Measurements from ENCODE around the gene AGPS. TPM values are rescaled to one million over a fixed set of nuclear protein-coding genes. Genes with fewer than 3 reads are reported as not detected.

The AGPS gene
- total and polyA plus RNA-seq, 2 donors: 9.6 to 34.7 TPM

DNA sequence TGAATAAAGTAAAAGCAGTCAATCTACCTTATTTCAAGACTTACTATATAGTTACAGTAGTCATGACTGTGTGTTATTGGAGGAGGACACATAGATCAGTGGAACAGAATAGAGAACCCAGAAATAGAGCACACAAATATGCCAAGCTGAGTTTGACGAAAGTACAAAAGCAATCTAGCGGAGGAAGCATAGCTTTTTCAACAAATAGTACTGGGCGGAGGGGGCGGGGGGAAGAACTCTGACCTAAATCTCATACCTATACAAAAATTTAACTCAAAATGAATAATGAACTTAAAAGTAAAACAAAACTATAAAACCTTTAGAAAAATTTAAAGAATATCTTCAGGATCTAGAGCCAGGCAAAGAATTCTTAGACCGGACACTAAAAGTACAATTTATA lies 139.1 kb downstream of the AGPS start:
- H3K27ac ChIP-seq (ENCODE audit: low read depth in 1 of 2, low read length in 1 of 2): no peak overlapping the region

DNA sequence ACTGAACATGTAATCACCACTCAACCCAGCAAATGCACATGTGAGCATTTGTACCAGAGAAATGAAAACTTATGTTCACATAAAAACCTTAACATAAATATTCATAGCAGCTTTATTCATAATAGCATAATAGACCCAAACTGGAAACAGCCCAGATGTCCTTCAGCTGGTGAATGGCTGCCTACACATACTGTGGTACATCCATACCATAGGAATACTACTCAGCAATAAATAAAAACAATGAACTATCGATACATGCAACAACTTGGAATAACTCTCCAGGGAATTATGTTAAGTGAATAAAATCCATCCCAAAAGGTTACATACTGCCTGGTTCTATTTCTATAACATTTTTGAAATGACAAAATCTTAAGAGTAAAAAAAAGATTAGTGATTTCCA lies 140.0 kb downstream of the AGPS start:
- Histone ChIP-seq H3K27ac (ENCODE audit: low read depth in 1 of 2, low read length in 1 of 2) (no peak overlapping the region), H3K4me1 (ENCODE audit: control insufficient read depth in 2 of 2, insufficient read depth in 2 of 2, low read length in 2 of 2) (no peaks in the 10 kb centered on the region), H3K9me3 (ENCODE audit: control insufficient read depth in 2 of 2, insufficient read depth in 1 of 2, low read length in 1 of 2) (no peaks in the 10 kb centered on the region), H3K27me3 (ENCODE audit: control insufficient read depth in 2 of 2, insufficient read depth in 1 of 2, low read length in 1 of 2) (no peaks in the 10 kb centered on the region), H3K4me3 (ENCODE audit: low read length in 2 of 2) (no peak overlapping the region), H3K36me3 (ENCODE audit: control insufficient read depth in 2 of 2, insufficient read depth in 2 of 2, low read length in 1 of 2) (no peaks in the 10 kb centered on the region)
- no peak for DNase-seq (ENCODE audit: low read depth in 6 of 9, low spot score in 9 of 9)
- WGBS: 99% methylated on average over 1 of the region's 1 CpG

More for the DNA sequence above, 139.1 kb downstream of the AGPS start:
- H3K27me3 ChIP-seq (ENCODE audit: control insufficient read depth in 2 of 2, insufficient read depth in 1 of 2, low read length in 1 of 2): no peaks in the 10 kb centered on the region
- DNase-seq (ENCODE audit: low read depth in 6 of 9, low spot score in 9 of 9): no peak
- no peaks in the 10 kb centered on the region for H3K36me3 ChIP-seq (ENCODE audit: control insufficient read depth in 2 of 2, insufficient read depth in 2 of 2, low read length in 1 of 2)
- WGBS: 98% methylated on average over 5 of the region's 5 CpGs
- no peaks in the 10 kb centered on the region for H3K9me3 ChIP-seq (ENCODE audit: control insufficient read depth in 2 of 2, insufficient read depth in 1 of 2, low read length in 1 of 2)
- H3K4me1 ChIP-seq (ENCODE audit: control insufficient read depth in 2 of 2, insufficient read depth in 2 of 2, low read length in 2 of 2): no peaks in the 10 kb centered on the region
- no peak overlapping the region for H3K4me3 ChIP-seq (ENCODE audit: low read length in 2 of 2)

DNA sequence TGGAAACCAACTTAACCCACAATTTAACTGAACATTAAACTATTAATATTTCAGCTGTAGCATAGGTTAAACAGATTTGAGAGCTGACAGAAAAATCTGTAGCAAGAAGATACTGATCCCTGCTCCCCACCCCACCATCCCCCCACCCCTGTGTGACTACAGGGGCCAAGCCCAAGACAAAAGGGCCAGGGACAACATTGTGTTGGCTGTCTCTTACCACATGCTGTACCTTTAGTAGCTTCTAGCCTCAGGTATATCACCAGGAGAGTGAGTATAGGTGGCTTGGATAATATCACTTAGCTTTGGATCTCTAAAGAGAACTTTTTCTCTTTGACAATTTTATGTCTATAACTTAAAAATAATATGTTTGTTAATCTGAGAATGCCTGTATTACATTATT lies 140.7 kb downstream of the AGPS start:
- peaks cover 0 to 4% of the 10 kb centered on the region in 2 donors for H3K36me3 ChIP-seq (ENCODE audit: control insufficient read depth in 2 of 2, insufficient read depth in 2 of 2, low read length in 1 of 2)
- H3K9me3 ChIP-seq (ENCODE audit: control insufficient read depth in 2 of 2, insufficient read depth in 1 of 2, low read length in 1 of 2): no peaks in the 10 kb centered on the region
- H3K4me1 ChIP-seq (ENCODE audit: control insufficient read depth in 2 of 2, insufficient read depth in 2 of 2, low read length in 2 of 2): no peaks in the 10 kb centered on the region
- no peaks in the 10 kb centered on the region for H3K27me3 ChIP-seq (ENCODE audit: control insufficient read depth in 2 of 2, insufficient read depth in 1 of 2, low read length in 1 of 2)
- no peak overlapping the region for H3K27ac ChIP-seq (ENCODE audit: low read depth in 1 of 2, low read length in 1 of 2)
- no peak overlapping the region for H3K4me3 ChIP-seq (ENCODE audit: low read length in 2 of 2)
- no peak for DNase-seq (ENCODE audit: low read depth in 6 of 9, low spot score in 9 of 9)

DNA sequence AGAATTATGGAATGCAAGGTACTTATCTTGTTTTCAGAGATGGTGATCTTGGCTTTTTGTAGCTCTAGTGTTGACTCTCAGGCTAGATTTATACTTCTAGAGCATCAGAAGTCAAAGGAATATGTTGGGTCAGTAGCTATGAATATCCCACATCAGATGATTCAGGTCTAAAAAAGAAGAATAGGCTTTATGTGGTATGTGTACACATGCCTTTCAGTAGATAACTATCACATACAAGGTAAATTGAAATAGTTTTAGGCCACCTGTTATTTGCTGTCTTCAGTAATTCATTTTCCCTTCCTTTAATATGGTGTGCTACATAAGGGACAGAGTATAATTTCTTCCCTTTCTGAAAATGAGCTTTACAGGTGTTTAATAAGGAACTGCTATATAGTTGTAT lies 142.4 kb downstream of the AGPS start:
- no peaks in the 10 kb centered on the region for H3K9me3 ChIP-seq (ENCODE audit: control insufficient read depth in 2 of 2, insufficient read depth in 1 of 2, low read length in 1 of 2)
- H3K27me3 ChIP-seq (ENCODE audit: control insufficient read depth in 2 of 2, insufficient read depth in 1 of 2, low read length in 1 of 2): no peaks in the 10 kb centered on the region
- H3K36me3 ChIP-seq (ENCODE audit: control insufficient read depth in 2 of 2, insufficient read depth in 2 of 2, low read length in 1 of 2): peaks cover 0 to 7% of the 10 kb centered on the region in 2 donors
- no peak overlapping the region for H3K4me3 ChIP-seq (ENCODE audit: low read length in 2 of 2)
- H3K27ac ChIP-seq (ENCODE audit: low read depth in 1 of 2, low read length in 1 of 2): no peak overlapping the region
- no peaks in the 10 kb centered on the region for H3K4me1 ChIP-seq (ENCODE audit: control insufficient read depth in 2 of 2, insufficient read depth in 2 of 2, low read length in 2 of 2)
- DNase-seq (ENCODE audit: low read depth in 6 of 9, low spot score in 9 of 9): no peak

DNA sequence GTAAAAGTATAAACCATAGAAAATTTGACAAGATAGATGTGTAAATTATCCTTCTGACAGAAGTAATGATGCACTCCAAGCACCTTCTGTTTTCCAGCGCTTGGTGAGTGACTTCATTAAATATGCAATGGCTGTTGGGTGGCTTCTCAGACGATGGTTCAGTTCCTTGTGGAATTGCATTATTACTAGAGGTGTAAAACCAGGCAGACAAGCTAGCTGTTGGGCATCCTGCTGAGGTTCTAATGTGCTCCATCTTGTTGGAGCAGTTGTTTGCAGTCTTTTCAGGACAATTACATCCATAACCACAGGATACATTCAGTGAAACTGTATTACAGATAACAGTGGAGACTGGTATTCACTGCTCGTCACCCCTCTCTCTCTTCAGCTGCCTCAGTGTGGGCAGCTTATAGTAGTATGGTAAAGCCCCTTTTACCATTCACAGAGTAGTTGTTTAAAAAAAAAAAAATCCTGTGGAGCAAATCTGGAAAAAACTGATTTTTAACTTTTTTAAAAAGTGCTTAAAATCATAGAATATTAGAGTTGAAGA lies 143.5 kb downstream of the AGPS start:
- no peak overlapping the region for H3K4me3 ChIP-seq (ENCODE audit: low read length in 2 of 2)
- H3K27ac ChIP-seq (ENCODE audit: low read depth in 1 of 2, low read length in 1 of 2): no peak overlapping the region
- H3K4me1 ChIP-seq (ENCODE audit: control insufficient read depth in 2 of 2, insufficient read depth in 2 of 2, low read length in 2 of 2): no peaks in the 10 kb centered on the region
- peaks cover 0 to 7% of the 10 kb centered on the region in 2 donors for H3K36me3 ChIP-seq (ENCODE audit: control insufficient read depth in 2 of 2, insufficient read depth in 2 of 2, low read length in 1 of 2)
- H3K9me3 ChIP-seq (ENCODE audit: control insufficient read depth in 2 of 2, insufficient read depth in 1 of 2, low read length in 1 of 2): no peaks in the 10 kb centered on the region
- WGBS: 98% methylated on average over 3 of the region's 3 CpGs
- H3K27me3 ChIP-seq (ENCODE audit: control insufficient read depth in 2 of 2, insufficient read depth in 1 of 2, low read length in 1 of 2): no peaks in the 10 kb centered on the region
- no peak for DNase-seq (ENCODE audit: low read depth in 6 of 9, low spot score in 9 of 9)

DNA sequence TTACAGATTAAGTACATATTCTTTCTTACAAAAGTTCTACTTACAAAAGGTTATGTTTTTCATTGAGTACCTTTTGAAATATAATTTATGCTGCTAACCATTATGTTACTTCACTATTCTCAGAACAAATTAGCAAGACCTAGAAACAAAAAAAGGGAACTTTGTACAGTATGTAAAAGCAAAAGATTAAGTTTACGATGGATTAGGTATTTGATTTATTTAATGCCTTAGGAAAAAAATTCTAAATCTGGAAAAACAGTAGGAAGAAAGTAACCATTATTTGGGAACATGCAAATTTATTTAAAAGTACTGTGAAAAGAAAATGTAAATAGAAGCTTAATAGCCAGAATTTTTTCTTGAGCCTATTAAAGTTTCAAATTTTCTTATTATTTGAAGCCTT lies 144.6 kb downstream of the AGPS start:
- WGBS: 97% methylated on average over 1 of the region's 1 CpG
- no peak overlapping the region for H3K4me3 ChIP-seq (ENCODE audit: low read length in 2 of 2)
- H3K9me3 ChIP-seq (ENCODE audit: control insufficient read depth in 2 of 2, insufficient read depth in 1 of 2, low read length in 1 of 2): no peaks in the 10 kb centered on the region

DNA sequence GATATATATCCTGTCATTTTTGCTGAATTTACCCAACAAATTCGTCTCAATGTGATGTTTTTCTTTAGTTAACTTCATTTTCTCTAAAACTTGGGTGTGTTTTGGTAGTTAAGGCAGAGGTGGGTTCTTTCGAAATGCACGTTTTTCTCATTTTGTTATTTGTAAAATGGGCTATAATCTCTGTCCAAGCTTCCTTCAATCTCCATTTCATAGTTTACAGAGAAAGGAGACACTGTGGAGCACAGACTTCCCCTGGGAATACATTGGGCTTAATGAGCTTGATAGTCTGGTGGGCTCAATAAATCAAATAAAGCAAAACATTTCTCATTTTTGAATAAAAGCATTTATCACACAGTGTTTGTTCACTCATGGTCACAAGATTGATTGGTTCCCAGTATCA lies 145.1 kb downstream of the AGPS start:
- no peak for DNase-seq (ENCODE audit: low read depth in 6 of 9, low spot score in 9 of 9)
- Histone ChIP-seq H3K4me3 (ENCODE audit: low read length in 2 of 2) (no peak overlapping the region), H3K27ac (ENCODE audit: low read depth in 1 of 2, low read length in 1 of 2) (no peak overlapping the region), H3K36me3 (ENCODE audit: control insufficient read depth in 2 of 2, insufficient read depth in 2 of 2, low read length in 1 of 2) (peaks cover 0 to 7% of the 10 kb centered on the region in 2 donors), H3K27me3 (ENCODE audit: control insufficient read depth in 2 of 2, insufficient read depth in 1 of 2, low read length in 1 of 2) (no peaks in the 10 kb centered on the region), H3K4me1 (ENCODE audit: control insufficient read depth in 2 of 2, insufficient read depth in 2 of 2, low read length in 2 of 2) (no peaks in the 10 kb centered on the region), H3K9me3 (ENCODE audit: control insufficient read depth in 2 of 2, insufficient read depth in 1 of 2, low read length in 1 of 2) (no peaks in the 10 kb centered on the region)
- whole genome bisulfite sequencing: 79% methylated on average over 3 of the region's 3 CpGs

More for the DNA sequence above, 144.6 kb downstream of the AGPS start:
- Histone ChIP-seq H3K27ac (ENCODE audit: low read depth in 1 of 2, low read length in 1 of 2) (no peak overlapping the region), H3K27me3 (ENCODE audit: control insufficient read depth in 2 of 2, insufficient read depth in 1 of 2, low read length in 1 of 2) (no peaks in the 10 kb centered on the region), H3K4me1 (ENCODE audit: control insufficient read depth in 2 of 2, insufficient read depth in 2 of 2, low read length in 2 of 2) (no peaks in the 10 kb centered on the region), H3K36me3 (ENCODE audit: control insufficient read depth in 2 of 2, insufficient read depth in 2 of 2, low read length in 1 of 2) (peaks cover 0 to 7% of the 10 kb centered on the region in 2 donors)
- DNase-seq (ENCODE audit: low read depth in 6 of 9, low spot score in 9 of 9): no peak

DNA sequence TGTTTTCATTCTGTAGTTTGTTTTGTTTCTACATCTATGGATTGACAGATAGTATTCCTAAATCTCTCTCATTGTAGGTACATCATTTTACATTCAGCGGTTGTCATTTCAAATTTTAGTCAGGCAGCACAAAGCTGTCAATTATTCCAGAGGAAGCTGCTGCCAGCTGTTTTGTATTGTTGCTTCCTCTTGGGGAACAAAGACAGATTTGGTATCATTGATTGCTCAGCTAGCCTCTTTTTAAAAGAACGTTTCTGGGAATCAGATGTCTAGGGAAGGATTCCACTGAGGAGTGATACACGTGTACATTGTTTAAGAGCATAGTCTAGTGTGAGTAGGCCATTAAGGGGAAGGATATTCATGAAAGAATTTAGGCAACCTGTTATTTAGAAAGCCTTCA lies 145.8 kb downstream of the AGPS start:
- Histone ChIP-seq H3K9me3 (ENCODE audit: control insufficient read depth in 2 of 2, insufficient read depth in 1 of 2, low read length in 1 of 2) (no peaks in the 10 kb centered on the region), H3K4me1 (ENCODE audit: control insufficient read depth in 2 of 2, insufficient read depth in 2 of 2, low read length in 2 of 2) (no peaks in the 10 kb centered on the region), H3K27me3 (ENCODE audit: control insufficient read depth in 2 of 2, insufficient read depth in 1 of 2, low read length in 1 of 2) (no peaks in the 10 kb centered on the region), H3K36me3 (ENCODE audit: control insufficient read depth in 2 of 2, insufficient read depth in 2 of 2, low read length in 1 of 2) (peaks cover 0 to 7% of the 10 kb centered on the region in 2 donors), H3K27ac (ENCODE audit: low read depth in 1 of 2, low read length in 1 of 2) (no peak overlapping the region), H3K4me3 (ENCODE audit: low read length in 2 of 2) (no peak overlapping the region)
- WGBS: 90% methylated on average over 3 of the region's 3 CpGs
- no peak for DNase-seq (ENCODE audit: low read depth in 6 of 9, low spot score in 9 of 9)

DNA sequence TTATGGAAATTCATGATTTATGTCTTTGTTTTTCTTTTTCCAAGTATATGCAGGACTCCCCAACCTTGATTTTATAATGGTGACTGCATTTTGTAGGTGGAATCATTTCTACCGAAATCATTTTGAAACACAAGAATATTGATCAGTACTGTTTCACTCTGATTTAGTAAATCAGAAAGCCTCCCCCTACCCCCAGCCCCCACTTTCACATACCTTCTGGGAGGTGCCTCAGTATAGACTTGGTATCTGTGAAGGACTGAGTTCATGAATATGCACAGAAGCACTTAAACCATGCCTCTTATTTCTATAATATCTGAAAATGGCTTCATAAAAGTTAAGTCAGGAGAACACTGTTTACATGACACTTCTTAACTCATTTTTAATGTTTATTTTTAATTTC lies 147.7 kb downstream of the AGPS start:
- Histone ChIP-seq H3K4me3 (ENCODE audit: low read length in 2 of 2) (no peak overlapping the region), H3K4me1 (ENCODE audit: control insufficient read depth in 2 of 2, insufficient read depth in 2 of 2, low read length in 2 of 2) (no peaks in the 10 kb centered on the region), H3K27me3 (ENCODE audit: control insufficient read depth in 2 of 2, insufficient read depth in 1 of 2, low read length in 1 of 2) (no peaks in the 10 kb centered on the region), H3K36me3 (ENCODE audit: control insufficient read depth in 2 of 2, insufficient read depth in 2 of 2, low read length in 1 of 2) (peaks cover 0 to 7% of the 10 kb centered on the region in 2 donors), H3K27ac (ENCODE audit: low read depth in 1 of 2, low read length in 1 of 2) (no peak overlapping the region), H3K9me3 (ENCODE audit: control insufficient read depth in 2 of 2, insufficient read depth in 1 of 2, low read length in 1 of 2) (no peaks in the 10 kb centered on the region)
- WGBS: 98% methylated on average over 1 of the region's 1 CpG
- DNase-seq (ENCODE audit: low read depth in 6 of 9, low spot score in 9 of 9): no peak

All from thymus (tissue), 11 donors.